CD4-positive, alpha-beta T cell treated with Interleukin-2 at 100 ng/mL for 4 hours (primary cell): ENCODE measurements around the gene CA5A.

ENCODE experiments used
- DNase-seq: peaks from one replicate; pipeline ENCODE4 v3.0.0-alpha.2; 2020; ENCODE audit warnings: low spot score

CA5A gene

DNA sequence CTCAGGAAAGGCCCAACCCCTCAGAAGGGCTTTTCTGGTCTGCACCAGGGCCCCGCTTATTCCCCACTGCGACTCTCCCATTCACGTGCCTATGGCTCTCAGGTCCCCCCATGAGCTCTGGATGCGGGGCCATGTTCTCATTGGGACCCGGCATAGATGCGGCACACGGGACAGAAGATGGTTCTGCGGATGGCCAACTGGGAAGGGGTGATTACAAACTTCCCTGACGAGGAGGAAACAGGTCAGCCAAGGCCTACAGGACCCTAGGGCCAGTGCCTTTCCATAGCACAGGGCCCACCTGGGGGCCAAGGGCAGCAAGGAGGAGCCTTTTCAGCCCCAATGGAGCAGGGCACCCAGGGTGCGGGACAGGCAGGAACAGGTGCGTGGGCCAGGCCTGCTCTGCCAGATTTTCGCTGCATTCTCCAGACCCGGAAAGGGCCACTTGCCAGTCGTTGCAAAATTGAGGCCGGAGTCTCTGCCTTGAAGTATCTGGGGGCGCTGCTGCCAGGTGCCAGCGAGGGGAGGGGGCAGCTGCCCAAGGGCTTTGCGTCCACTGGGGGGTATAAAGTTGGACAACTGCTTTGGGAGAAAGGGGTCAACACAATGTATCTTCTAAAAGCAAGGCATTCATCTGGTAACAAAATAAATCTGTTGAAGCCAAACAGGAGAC lies 87.5 kb downstream of the CA5A start:
- no peak for DNase-seq

DNA sequence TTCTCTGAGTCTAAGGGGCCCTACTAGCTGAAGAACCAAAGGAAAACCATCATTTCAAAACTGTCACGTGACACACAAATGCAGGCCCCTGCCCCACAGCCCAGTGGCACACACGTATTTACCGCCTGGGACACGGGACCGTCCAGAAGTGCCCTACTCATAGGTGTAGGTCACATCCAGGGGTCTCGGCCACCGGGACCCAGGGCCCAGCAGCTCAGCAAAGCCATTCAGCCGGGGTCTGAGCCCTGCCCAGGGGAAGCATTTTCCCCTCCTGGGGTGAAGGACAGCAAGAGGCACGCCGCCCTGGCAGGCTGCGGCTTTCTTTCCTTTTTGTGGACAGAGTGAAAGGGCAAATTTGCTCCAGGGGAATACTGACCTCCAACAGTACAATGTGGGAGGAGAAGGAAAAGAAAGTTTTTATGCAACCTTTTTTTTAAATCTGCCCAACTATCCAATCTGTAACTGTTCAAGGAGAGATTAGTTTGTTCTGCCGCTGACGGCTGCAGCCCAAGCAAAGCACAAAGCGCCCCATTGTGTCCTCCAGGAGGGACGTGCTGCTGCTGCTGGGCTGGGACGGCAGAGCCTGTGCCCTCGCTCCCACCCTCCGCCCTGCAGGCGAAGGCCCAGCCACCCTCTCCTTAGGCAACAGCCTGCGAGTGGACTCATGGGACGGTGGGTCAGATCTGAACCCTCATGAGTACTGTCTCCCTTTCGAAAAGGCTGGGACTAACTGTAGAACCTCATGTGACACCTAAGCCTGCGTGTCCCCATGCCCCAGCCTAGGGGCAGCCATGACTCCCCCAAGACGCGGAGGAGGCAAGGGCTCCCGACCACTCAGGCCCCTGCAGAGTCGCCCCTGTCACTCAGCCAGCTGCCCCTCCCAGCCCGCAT lies 88.3 kb downstream of the CA5A start:
- no peak for DNase-seq

GRCh38 chr16:87847467-87847784 lies 88.9 kb downstream of the CA5A start:
- DNase-seq: no peak

GRCh38 chr16:87846705-87847466 lies 89.4 kb downstream of the CA5A start:
- DNase-seq: no peak

GRCh38 chr16:87845807-87846619 lies 90.3 kb downstream of the CA5A start:
- DNase-seq: no peak

GRCh38 chr16:87845213-87845612 lies 91.1 kb downstream of the CA5A start:
- DNase-seq: no peak

DNA sequence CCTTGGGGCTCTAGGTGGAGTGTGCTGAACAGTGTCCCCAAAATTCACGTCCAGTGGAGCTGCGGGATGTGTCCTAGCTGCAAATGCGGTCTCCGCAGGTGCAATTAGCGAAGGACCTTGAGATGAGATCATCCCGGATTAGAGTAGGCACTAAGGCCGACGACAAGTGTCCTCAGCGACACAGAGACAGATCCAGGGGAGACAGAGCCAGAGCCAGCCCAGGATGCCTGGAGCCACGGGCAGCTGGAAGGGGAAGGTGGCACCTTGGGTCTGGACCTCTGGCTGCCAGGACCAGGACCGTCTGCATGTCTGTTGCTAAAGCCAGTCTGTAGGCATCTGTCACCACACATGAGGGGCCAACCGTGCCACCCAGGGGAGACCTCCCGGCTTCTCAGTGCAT lies 91.5 kb downstream of the CA5A start:
- DNase-seq: no peak

- DNase-seq: no peak
Observed at GRCh38 chr16:87844120-87844733, 92.1 kb downstream of the CA5A start.

DNA sequence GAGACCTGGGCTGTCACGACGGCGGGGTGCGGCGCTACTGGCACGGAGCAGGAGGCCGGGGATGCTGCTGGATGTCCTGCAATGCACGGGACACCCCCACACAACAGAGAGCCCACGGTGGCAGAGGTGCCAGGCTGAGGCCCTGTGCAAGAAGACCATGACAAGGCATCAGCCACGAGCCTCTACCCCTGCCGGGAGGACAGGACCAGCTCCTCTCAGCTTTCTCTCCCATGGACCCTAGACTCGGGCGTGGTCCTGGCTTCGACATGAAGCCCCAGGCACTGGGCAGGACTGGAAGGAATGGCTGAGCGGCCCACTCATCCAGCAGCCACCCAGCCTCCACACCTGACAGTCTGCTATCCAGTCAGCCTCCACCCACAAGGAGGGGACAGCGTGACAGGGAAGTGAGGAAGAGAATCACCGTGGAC lies 92.6 kb downstream of the CA5A start:
- DNase-seq: no peak

- no peak for DNase-seq
Observed at GRCh38 chr16:87842209-87842869, 94.0 kb downstream of the CA5A start.

DNA sequence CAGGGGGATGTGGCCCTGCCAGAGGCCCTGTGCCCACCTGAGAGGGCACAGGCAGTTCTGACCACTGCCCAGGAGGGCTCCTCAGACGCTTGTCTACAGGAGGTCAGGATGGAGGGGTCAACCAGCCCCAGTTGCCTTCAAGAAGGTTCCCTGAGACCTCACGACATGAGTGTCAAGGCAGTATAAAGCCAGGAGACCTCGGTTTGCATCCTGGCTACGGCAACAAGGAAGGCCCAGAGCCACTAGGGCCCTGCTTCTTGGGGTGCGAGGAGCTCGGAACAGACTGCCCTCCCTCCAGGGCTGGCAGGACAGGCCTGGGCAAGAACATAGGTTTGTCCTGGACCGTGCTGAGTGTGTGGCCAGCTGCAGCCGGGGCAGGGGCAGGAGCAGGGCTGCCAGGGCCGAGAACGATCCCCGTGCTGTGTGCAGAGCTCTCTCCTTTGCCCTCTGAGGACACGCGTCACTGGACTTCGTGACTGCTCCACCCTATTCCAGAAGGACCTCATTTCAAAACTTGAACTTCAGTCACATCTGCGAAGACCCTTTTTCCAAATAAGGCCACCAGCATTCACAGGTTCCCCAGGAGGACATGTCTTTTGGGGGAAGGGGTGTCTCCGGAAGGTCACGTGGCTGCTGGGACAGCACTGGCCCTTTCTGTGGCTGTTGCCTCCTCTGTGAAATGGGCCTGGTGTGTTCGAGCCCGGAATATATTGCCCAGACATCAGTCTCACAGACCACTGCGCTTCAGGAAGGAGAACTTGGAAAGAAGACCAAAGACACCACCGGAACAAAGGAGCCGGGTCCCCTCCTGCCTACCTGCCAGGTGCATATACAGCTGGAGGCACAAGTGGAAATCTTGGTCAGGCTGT lies 94.8 kb downstream of the CA5A start:
- DNase-seq: no peak

DNA sequence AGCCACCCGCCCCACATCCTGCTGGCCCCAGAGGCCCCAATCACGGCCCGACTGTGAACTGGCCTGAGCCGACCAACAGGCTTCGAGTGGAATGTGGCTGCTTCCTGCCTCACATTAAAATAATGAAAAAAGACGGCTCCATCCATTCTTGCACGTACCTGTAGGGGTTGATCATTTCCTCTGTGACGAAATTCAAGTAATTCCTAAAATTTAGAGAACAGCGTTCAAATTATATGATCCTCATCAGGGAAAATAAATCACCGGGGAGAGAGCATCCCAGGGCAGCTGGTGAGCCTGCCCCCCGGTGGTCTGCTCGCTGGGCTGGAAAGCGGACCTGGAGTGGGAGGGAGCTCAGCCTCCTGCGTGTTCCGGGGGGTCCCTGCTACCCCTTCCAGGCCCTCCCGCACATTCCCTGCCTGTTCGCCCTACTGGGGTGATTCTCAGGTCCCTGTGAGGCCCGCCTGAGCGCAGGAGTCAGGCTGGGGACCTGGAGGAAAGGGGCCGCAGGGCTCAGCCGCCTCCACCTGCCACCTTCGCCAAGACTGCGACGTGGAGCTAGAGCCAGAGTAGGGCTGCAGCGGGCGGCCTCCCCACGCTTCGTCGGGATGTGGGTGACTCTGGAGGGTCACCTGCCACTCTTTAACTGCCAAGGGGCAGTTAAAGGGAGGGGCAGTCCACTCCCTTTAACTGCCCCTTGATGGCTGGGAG lies 95.9 kb downstream of the CA5A start:
- no peak for DNase-seq

- DNase-seq: no peak
Observed at GRCh38 chr16:87839542-87840270, 96.6 kb downstream of the CA5A start.

DNA sequence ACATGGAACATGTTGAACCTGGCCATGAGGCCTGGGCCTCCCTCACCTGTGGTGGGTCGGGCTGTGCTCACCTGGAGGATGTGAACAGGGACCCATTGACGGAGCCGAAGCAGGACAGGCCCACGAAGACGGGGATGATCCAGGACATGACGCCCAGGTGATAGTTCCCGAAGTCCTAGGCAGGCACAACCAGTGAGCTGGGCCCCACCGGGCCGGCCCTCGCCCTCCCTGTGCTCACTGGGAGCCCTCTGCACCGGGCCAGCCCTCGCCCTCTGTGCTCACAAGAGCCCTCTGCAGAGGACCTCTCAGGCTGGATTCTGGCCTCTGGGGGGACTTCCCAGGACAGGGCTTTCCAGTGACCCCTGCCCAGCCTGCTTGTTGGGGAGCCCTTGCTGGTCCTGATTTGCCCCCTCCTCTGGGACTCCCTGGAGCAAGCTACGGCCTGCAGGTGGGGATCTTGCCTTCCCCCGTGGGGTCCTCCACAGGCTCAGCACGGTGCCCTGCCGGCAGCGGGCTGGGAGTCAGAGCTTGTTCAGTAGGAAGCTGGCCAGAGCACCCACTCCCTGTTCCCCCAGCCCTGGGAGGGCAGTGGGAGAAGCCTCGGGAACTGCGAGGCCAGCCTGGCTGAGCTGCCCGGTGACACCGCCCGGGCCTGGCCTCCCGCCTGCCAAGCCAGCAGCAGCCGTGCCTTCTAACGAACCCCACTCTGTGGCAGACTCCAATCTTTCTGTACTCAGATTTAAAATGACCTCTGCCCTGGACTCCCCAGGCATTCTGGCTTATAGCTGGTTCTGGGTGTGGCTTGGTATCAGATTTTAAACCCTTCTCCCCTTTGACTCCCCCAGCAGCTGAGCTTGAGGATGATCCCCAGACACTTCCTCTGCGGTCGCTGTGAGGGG lies 97.4 kb downstream of the CA5A start:
- no peak for DNase-seq
